BE2C (cell line): ENCODE measurements around the gene TCFL5.

Source experiments
- DNase-seq: peaks from one replicate; pipeline ENCODE4 v3.0.0-alpha.2; 2020
- H3K27me3 ChIP-seq: fragments of 250-450 bp; sonication (Bioruptor Pico); 2 replicates; pipeline ENCODE4 v1.5.1; 2020; ENCODE audit warnings: mild to moderate bottlenecking
- H3K36me3 ChIP-seq: fragments of 250-450 bp; sonication (Bioruptor Pico); 2 replicates; pipeline ENCODE4 v1.5.1; 2020; ENCODE audit warnings: mild to moderate bottlenecking
- H3K4me1 ChIP-seq: fragments of 250-450 bp; sonication (Bioruptor Pico); 2 replicates; pipeline ENCODE4 v1.5.1; 2020
- H3K4me3 ChIP-seq: 2 replicates; pipeline ENCODE4 v1.5.1; 2011; ENCODE audit warnings: low read depth, low read length
- H3K9me3 ChIP-seq: fragments of 250-450 bp; sonication (Bioruptor Pico); 2 replicates; pipeline ENCODE4 v1.5.1; 2020
- CTCF ChIP-seq: IDR thresholded peaks from 2 replicates; pipeline ENCODE4 v1.5.1; 2012; ENCODE audit warnings: mild to moderate bottlenecking, low read depth, low read length

Gene TCFL5

GRCh38 chr20:62860924-62861691 lies 514 bp downstream of the TCFL5 start:
- DNase-seq: no peak
- no peak for TF ChIP-seq CTCF

GRCh38 chr20:62860391-62860923 lies 1.2 kb downstream of the TCFL5 start:
- Histone ChIP-seq H3K4me1 (peaks cover 13% of the 10 kb centered on the region), H3K9me3 (no peaks in the 10 kb centered on the region), H3K4me3 (peak overlapping the region; percentile 68), H3K27me3 (no peaks in the 10 kb centered on the region), H3K36me3 (peaks cover 22% of the 10 kb centered on the region)
- no peak for DNase-seq
- TF ChIP-seq CTCF: peak; percentile 33; the same call in 1 of the 2 replicates

More at GRCh38 chr20:62860924-62861691, 514 bp downstream of the TCFL5 start:
- H3K4me3 ChIP-seq: peak overlapping the region; percentile 68
- no peaks in the 10 kb centered on the region for H3K27me3 ChIP-seq
- no peaks in the 10 kb centered on the region for H3K9me3 ChIP-seq
- H3K4me1 ChIP-seq: peaks cover 13% of the 10 kb centered on the region
- H3K36me3 ChIP-seq: peaks cover 17% of the 10 kb centered on the region

- H3K4me3 ChIP-seq: peak overlapping the region; percentile 68
- TF ChIP-seq CTCF: no peak
Measured at GRCh38 chr20:62859721-62860120, 1.9 kb downstream of the TCFL5 start.

GRCh38 chr20:62858058-62858830 lies 3.4 kb downstream of the TCFL5 start:
- H3K4me3 ChIP-seq: no peak overlapping the region
- DNase-seq: no peak
- no peaks in the 10 kb centered on the region for H3K27me3 ChIP-seq
- peaks cover 43% of the 10 kb centered on the region for H3K36me3 ChIP-seq
- no peaks in the 10 kb centered on the region for H3K9me3 ChIP-seq
- no peak for TF ChIP-seq CTCF
- peaks cover 13% of the 10 kb centered on the region for H3K4me1 ChIP-seq

More at GRCh38 chr20:62859721-62860120, 1.9 kb downstream of the TCFL5 start:
- Histone ChIP-seq H3K36me3 (peaks cover 30% of the 10 kb centered on the region), H3K4me1 (peaks cover 13% of the 10 kb centered on the region), H3K27me3 (no peaks in the 10 kb centered on the region), H3K9me3 (no peaks in the 10 kb centered on the region)
- DNase-seq: no peak

GRCh38 chr20:62856931-62857619 lies 4.5 kb downstream of the TCFL5 start:
- Histone ChIP-seq H3K27me3 (no peaks in the 10 kb centered on the region), H3K4me3 (no peak overlapping the region), H3K36me3 (peaks cover 50% of the 10 kb centered on the region), H3K9me3 (no peaks in the 10 kb centered on the region), H3K4me1 (peaks cover 11% of the 10 kb centered on the region)
- TF ChIP-seq CTCF: no peak
- no peak for DNase-seq
